Fibroblast of pulmonary artery (primary cell): ENCODE measurements around the gene KCNN4.

Experiments
- DNase-seq: peaks from one replicate; pipeline ENCODE4 v3.0.0-alpha.2; 2010; ENCODE audit warnings: low read depth
- H3K4me3 ChIP-seq: replicated peaks from 2 replicates; pipeline ENCODE4 v1.5.1; 2011; ENCODE audit warnings: low read depth, mild to moderate bottlenecking, control low read depth, low read length, moderate library complexity
- CTCF ChIP-seq: IDR thresholded peaks from 2 replicates; pipeline ENCODE4 v1.5.1; 2011; ENCODE audit warnings: mild to moderate bottlenecking, control low read depth, low read length, inconsistent platforms; ENCODE audit errors: missing control alignments

Gene KCNN4

GRCh38 chr19:43755256-43755801 is 25.4 kb downstream of the KCNN4 start:
- H3K4me3 ChIP-seq = peak overlapping the region; percentile 85
- TF ChIP-seq CTCF = no peak

GRCh38 chr19:43754503-43755255 is 26.1 kb downstream of the KCNN4 start, which contains the start of gene SMG9:
TSS of gene SMG9 (minus strand) at chr19:43754962. CDS start at chr19:43750741, 4,221 bp downstream.
- DNase-seq = peak; percentile 98
- no peak for TF ChIP-seq CTCF

More at GRCh38 chr19:43755256-43755801, 25.4 kb downstream of the KCNN4 start:
- DNase-seq = peak; percentile 78

GRCh38 chr19:43754253-43754502 is 26.6 kb downstream of the KCNN4 start:
- no peak for DNase-seq
- TF ChIP-seq CTCF = no peak
- H3K4me3 ChIP-seq = peak overlapping the region; percentile 85

More at GRCh38 chr19:43754503-43755255, 26.1 kb downstream of the KCNN4 start, which contains the start of gene SMG9:
- peak within 1 kb of the TSS; percentile 85 for H3K4me3 ChIP-seq

- H3K4me3 ChIP-seq = no peak overlapping the region
- no peak for TF ChIP-seq CTCF
- no peak for DNase-seq
These were observed 28.4 kb downstream of the KCNN4 start for GRCh38 chr19:43752287-43752875.

GRCh38 chr19:43751466-43752220 is 29.1 kb downstream of the KCNN4 start:
- no peak for TF ChIP-seq CTCF
- H3K4me3 ChIP-seq = no peak overlapping the region
- no peak for DNase-seq

- no peak overlapping the region for H3K4me3 ChIP-seq
- DNase-seq = no peak
- no peak for TF ChIP-seq CTCF
These were observed 30.9 kb downstream of the KCNN4 start for GRCh38 chr19:43749898-43750297.
